ELF-1 (cell line): ENCODE data around the gene PPID.
"Not testable (repeated sequence)": the region's sequence is repeated elsewhere in the genome, so short reads cannot be mapped to it uniquely, and the experiment has no call there.

Experiments
- DNase-seq: peaks from one replicate; pipeline ENCODE4 v3.0.0-alpha.2; 2016; ENCODE audit warnings: low read depth, low spot score

PPID gene

DNA sequence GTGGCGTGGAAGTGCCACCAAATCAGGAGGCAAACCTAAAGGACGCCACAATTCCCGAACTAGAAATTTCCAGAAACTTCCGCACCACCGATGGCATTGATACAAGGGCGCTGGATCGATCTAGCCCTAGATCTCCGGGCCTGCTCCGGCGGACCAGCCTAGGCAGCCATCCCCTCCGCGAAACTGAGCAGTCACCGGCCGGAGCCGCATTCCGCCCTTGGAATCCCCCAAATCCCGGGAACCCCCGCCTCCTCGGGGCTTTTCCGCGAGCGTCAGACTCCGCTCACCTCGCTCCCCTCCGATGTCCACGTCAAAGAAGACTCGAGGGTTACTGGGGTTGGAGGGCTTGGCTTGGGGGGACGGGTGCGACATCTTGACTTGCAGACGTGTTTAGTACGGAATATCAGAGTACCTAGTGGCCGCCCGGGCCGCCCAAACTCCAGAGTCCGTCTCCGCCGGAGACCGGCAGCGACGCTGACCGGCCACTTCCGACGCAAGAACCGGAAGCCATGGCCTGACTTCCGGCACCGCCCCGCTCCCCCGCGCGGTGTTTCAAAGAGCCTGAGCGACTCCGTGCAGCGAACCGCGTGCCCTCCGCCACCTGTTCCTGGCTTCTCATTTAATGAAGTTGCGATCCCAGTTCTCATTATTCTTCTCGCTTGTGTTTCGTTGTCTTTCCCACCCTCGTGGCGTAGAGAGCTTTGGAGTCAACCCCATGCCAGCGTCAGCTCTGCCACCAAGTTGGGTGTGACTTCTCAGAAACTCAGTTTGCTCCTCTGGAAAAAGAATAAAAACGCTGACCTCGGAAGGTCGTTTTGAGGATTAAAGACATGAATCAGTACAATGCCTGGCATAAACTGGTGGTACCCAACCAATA is at the start of gene PPID:
PPID (minus strand) TSS at position 480 of the 877 bp plus-strand sequence; CDS start at position 372, 108 bp downstream.
- DNase-seq: peak; percentile 89

DNA sequence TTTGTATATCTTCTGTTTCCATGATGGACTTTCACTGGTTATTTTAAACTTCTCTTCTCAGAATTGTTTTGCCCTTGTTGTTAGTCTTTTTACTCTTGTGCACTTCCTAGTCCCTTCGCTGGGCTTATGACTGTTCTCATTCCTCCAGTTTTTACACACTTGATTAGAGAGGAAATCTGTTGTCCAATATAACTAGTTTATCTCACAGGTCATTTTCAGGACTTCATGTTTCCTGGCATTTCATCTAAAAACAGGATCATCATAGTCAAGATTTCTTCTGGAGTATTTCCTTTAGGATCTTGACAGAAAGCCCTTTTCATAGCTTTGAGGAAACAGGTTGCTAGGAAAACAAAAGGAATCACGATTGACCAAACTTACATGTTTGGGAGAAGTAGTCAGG is 48.6 kb upstream of the PPID start:
- DNase-seq: no peak

DNA sequence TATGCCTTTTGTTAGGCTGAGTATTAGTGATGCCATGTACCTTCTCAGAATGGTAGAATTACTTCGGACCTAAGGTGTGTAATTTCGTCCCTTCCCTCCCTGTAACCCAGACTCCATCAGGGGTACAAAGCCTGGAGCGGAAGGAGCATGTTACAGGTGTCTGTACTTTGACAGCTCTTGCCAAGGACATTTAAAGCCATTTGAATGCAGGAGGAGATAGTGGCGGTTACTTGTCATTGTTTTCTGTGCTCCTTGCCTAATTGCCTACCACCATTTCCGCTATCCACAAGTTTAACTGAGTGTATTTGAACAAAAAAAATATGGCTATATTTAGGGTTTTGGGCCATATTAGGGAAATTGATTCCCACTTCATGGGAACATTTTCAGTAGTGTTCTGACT is 47.5 kb upstream of the PPID start:
- no peak for DNase-seq

DNA sequence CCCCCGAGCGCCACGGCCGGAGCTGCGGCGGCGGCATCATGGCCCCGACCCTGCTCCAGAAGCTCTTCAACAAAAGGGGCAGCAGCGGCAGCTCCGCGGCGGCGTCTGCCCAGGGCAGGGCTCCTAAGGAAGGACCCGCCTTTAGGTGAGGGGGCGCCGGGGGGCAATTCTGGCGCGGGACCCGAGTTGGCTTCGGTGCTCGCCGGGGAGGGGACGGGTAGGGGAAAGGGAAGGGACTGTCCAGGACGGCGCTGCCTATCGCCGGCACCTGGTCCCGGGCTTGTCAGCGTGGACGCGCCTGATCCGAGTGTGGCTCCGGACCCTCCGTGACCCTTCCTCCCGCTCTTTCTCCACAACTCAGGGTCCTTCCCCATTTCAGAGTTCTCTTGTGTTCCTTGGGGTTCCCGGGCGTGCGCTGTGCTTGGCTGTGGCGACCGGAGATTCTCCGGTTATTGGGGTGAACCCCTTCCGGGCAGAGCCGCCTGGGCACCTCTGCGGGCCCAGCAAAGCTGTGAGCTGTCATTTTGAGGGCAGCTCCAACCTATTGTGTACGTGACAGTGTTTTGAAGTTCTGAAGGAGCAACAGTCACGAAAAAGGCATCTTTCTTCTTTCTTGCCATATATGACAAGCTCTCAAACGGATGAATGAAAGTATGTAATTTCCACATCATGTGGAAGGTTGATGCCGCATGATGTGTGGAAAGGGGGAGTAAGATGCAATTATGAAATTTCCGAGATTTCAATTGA is 46.2 kb upstream of the PPID start:
- DNase-seq: peak; percentile 41

DNA sequence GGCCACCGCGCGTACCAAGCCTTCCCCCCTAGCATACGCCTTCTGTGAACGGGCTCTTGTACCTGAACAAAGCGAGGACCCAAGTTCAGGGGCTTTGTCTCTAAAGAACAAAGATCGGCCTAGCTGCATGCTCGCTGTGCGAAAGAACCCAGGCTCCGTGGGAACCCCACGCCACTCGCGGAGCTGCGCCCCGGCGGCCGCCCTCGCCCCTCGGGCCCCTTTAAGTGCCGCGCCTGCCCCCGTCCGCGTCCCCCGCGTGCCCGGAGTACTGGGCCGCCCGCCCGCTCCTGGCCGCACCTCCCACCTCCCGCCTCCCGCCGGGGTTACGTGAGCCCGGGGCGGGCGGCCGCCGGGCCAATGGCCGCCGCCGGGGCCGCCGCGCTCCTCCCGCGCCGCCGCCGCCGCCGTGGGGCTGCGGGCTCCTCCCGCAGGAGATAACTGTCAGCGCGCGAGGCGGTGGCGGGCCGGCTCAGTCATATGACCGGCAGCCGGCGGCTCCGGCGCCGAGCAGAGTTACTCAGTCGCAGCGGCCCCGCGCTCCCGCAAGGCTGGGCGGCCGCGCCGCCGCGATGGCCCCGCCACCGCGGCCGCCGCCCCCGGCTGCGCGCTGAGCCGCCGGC is 45.5 kb upstream of the PPID start, which contains the start of gene FNIP2:
FNIP2 (plus strand) TSS at position 472 of the 620 bp plus-strand sequence. CDS start 187 bp downstream, outside the sequence.
- DNase-seq: peak; percentile 56

DNA sequence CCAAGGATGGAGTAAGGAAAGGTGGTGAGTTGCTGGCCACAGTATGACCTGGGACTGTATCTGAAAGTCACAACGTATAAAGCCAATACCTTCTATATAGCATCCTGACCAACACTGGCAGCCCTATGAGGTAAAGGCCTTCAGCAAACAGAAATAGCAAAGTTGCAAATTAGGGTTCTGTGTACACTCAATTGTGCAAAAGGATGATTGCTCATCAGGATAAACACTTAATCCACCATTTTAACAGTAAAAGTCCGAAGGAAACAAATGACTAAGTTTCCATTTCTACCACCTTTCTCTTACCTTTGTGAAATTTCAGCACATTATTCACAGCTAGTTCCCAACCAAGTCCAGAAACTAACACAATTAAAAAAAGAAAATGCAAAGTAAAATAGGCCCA is 44.3 kb upstream of the PPID start:
- DNase-seq: no peak

DNA sequence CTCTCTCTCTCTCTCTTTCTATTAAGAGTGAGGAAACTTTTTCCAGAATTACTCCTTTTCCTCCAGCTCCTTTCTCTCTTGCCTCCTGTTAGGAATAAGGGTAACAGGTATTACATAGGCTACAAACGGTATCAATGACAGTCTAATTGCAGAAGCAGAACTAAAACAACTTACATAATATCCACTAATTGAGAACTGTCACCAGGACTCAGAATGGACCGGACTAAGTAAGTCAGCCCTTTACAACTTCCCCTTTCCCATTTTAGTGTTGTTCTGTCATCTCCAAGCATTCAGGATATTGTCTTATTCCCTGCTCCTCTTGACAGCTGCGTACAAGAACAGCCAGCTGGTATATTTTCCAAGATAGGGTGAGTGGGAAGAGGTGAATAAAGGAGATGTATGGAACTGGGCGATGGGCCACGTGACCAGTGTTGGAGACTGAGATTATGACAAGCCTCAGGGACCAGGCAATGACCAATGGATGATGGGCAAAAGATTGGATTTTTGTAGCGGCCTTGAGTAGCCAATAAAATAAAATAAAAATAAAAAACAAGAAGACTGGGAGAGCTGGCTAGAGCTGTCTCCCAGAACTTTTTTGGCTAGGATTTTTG is 43.3 kb upstream of the PPID start:
- no peak for DNase-seq

DNA sequence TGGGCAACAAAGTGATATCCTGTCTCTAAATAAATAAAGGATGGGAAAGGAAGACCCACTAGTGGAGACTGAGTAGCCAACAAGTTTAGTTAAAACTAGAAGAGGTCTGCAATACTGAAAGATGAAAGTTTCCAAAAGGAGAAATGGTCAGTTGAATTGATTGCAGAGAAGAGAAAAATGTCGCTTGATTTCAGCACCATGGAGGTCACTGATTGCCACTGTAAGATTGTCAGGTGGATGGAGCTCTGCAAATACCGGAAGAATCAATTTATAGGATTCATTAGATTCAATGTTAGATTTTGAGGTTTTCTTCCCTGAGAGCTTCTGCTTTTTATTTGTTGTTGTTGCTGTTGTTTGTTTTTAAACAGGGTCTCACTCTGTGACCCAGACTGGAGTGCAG is 40.3 kb upstream of the PPID start:
- no peak for DNase-seq

DNA sequence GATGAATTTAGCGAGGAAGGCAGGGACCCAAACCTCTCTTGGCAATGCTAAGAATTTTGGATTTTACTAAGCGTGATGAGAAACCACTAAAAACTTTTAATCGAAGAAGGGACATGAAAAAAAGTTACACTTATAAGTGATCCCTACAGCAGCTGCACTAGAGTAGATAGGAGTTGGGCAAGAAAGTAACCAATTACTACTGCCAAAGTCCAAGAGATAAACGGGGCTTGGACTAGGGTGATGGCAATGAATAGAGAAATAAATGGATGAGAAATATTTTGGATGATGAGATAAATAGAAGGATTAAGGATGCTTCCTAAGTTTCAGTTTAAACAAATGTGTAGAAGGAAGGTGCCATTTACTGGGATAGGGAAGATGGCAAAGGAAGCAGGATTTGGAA is 39.4 kb upstream of the PPID start:
- no peak for DNase-seq

DNA sequence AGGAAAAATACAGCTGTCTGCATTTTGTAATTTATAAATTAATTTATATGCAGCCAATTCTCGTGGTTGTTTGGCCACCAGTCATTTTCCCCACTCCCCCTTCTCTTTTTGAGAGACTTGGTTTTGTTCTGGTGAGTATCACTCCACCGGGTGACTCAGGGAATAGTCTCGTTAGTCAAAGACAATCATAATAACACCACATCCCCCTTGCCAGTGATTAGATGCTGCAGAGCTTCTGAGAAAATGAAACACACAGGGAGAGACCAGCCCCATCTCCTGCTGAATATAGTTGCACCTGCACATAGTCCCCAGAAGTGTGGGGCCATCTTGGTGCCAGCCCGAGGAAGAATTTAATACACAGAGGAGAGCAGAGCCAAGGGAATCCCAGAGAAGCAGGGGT is 37.7 kb upstream of the PPID start:
- DNase-seq: no peak

DNA sequence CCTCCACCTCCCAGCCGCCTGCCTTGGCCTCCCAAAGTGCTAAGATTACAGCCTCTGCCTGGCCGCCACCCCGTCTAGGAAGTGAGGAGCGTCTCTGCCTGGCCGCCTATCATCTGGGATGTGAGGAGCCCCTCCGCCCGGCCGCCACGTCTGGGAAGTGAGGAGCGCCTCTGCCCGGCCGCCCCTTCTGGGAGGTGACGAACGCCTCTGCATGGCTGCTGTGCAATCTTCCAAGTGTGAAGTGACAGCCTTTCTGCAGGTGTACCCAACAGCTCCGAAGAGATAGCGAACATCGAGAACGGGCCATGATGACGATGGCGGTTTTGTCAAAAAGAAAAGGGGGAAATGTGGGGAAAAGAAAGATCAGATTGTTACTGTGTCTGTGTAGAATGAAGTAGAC is 36.3 kb upstream of the PPID start:
- DNase-seq: not testable (repeated sequence)

DNA sequence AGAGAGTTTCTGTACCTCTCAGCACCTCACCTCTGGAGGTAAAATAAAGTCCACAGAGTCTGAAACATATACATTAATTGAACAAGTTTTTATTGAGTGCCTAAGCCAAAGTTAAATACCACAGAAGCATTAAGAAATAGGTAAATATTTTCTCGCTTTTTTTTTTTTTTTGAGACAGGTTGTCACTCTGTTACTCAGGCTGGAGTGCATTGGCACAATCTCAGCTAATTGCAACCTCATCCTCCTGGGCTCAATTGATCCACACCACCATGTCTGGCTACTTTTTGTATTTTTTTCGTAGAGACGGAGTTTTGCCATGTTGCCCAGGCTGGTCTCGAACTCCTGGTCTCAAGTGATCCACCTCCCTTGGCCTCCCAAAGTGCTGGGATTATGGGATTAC is 35.5 kb upstream of the PPID start:
- no peak for DNase-seq

DNA sequence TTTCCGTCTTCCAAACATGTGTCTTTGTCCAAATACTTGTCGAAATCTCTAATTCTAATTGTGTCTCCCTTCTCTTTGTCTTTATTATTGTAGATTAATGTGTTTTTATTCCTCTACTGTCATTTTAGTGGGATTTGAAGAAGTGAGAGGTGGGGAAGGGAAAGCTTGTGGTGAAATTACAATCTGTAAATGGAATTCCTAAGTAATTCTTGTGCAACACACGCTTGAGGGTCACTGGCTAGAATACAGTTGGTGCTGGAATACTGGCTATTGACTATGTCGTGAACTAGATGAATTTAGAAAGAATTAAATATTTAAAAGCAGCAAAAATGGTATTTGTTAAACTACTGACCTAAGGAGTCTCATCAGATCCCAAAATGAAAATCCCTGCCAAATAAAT is 34.9 kb upstream of the PPID start:
- no peak for DNase-seq

DNA sequence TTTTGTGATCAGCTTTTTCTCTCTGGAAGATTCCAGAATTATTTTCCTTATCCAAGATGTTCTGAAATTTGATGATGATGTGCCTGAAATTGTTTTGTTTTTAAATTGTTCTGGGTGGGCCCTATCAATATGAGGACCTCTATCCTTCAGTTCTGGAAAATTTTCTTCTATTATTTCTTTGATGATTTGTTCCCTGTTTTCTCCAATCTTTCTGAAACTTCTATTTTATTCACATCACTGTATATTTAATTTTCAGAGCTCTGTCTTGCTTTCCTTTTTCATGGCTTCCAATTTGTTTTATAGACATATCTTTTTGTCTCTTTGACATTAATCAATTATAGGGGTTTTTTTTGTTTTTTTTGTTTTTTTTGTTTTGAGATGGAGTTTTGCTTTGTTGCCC is 33.4 kb upstream of the PPID start:
- DNase-seq: no peak

DNA sequence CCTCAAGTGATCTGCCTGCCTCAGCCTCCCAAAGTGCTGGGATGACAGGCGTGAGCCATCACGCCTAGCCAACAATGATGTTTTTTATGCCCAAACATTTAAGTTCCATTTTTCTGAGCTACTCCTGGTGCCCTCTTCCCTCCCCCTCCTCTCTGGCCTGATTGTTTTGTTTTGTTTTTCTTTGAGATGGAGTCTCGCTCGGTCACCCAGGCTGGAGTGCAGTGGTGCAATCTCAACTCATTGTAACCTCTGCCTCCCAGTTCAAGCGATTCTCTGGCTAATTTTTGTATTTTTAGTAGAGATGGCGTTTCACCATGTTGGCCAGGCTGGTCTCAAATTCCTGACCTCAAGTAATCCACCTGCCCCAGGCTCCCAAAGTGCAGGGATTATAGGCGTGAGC is 32.6 kb upstream of the PPID start:
- not testable (repeated sequence) for DNase-seq

DNA sequence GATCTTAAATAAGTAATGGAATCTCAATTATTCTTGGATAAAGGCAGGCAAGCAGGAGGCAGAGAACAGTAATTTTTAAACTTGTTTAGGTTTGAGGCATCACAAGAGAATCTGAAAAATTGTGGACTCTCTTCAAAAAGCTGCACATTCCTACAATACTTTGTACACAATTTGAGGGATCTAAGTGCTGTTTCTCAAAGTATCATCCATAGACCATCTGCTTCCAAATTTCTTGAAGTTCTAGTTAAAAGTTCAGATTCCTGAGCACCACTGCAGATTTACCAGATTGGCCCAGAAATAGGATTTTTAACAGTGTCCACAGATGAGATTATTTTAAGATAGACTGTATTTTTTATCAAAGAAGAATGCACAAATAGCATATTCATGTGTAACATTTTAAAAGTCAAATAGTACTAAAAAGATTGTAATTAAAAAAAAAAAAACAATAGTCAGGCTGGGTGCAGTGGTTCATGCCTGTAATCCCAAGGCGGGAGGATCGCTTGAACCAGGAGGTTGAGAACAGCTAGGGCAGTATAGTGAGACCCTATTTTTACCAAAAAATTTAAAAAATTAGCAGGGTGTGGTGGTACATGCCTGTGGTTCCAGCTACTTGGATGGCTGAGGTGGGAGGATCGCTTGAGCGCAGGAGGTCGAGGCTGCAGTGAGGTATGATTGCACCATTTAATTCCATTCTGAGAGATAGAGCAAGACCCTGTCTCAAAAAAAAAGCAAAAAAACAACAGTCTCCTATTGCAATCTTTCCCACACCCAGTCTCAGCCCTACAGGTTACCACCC is 31.4 kb upstream of the PPID start:
- no peak for DNase-seq

DNA sequence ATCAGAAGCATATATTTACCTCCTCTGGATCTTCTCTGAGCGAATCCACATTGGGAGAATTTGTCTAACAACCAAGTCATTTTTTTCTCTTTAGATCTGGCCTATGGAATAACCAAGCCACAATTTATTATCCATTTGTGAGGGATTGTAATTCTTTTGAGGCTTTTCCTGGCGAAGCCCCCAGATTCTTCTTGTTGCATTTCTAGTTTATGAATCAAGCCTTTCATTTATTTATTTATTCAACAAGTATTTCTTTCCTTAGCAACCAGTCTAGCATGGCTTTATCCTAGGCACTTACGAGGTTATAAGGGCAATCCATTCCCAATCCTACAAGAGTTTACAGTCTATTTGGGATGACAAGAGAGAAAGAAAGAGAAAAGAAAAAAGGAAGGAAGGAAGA is 27.2 kb upstream of the PPID start:
- DNase-seq: no peak

DNA sequence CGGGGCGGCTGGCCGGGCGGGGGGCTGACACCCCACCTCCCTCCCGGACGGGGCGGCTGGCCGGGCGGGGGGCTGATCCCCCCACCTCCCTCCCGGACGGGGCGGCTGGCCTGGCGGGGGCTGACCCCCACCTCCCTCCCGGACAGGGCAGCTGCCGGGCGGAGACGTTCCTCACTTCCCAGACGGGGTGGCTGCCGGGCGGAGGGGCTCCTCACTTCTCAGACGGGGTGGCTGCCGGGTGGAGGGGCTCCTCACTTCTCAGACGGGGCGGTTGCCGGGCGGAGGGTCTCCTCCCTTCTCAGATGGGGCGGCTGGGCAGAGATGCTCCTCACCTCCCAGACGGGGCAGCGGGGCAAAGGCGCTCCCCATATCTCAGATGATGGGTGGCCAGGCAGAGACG is 23.3 kb upstream of the PPID start:
- not testable (repeated sequence) for DNase-seq

DNA sequence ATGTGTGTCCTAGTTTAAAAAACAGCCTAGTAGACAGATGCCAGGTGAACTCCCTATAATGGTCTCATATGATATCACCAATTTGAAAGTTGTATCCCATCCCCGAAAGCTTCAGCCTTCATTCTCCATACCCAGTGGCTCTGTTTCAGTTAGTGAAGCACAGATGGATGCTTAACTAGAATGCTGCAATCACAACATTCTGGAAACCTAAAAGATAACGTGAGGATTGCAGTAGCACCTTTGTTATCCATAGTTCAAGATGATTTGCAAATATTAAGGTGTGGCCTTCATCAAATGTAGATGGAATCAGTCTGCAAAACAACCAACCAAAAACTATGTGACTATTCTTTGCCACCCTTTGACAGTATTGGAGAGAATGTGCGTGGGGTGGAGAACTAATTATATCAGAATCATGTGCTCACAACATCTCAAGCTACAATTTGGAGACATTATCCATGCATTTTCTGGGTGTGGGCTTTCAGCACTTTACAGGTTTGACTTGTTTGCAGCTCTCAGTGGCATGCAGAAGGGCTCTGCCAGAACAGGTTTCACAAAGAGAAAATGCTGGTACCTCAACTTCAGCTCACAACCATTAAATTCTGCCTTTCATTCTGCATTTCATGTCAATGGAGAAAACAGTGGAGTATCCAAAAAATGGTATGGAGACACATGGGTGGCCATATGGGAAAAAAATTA is 18.3 kb upstream of the PPID start:
- peak; percentile 23 for DNase-seq

DNA sequence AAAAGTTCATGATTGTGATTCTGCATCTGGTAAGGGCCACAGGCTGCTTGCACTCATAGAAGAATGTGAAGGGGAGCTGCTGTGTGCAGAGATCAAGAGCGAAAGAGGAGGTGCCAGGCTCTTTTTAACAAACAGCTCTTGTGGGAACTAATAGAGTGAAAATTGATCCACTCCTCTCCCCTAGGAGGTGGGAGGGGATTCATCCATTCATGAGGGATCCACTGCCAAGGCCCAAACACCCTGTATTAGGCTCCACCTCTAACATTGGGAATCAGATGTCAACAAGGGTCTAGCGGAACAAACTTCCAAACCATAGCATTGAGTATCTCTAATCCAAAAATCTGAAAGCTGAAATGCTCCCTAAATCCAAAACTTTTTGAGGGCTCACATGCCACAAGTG is 16.4 kb upstream of the PPID start:
- DNase-seq: no peak

DNA sequence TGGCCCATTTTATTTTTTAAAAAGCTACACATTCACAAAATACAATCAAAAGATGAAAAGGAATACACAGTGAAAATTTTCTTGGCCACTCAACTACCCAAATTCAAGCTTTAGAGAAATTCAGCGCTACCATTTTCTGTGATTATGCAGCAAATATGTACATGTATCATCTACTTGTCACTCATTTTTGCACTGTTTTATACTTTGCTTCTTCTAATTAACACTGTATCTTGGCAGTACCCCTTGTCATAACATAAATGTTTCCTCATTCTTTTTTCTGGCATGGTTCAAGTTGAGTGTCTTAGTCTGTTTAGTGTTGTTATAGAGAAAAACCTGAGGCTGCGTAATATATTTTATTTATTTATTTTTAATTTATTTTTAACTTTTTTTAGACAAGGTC is 15.7 kb upstream of the PPID start:
- no peak for DNase-seq
